ENCODE measurements around the gene PCAT7.
"Not testable (repeated sequence)": the region's sequence is repeated elsewhere in the genome, so short reads cannot be mapped to it uniquely, and the experiment has no call there.

The PCAT7 gene

DNA sequence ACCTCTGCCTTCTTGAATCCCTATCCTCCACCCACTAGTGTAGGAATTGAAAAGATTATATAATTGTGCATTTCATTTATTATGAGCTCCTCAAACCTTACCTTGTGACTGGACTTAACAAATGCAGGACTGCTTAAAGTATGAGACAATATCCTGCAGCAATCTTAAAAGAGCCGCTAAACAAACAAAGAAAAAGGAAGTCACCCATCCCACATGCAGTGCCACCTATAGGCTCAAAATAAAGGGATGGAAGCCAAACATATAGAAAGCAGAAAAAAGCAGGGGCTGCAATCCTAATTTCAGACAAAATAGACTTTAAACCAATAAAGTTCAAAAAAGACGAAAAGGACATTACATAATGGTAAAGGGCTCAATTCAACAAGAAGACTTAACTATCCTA lies 8.7 kb downstream of the PCAT7 start:
- DNase-seq (ENCODE audit: low spot score), result peak; percentile 11

- not testable (repeated sequence) for DNase-seq (ENCODE audit: low spot score)
Measured at GRCh38 chr9:94564279-94564678, 9.4 kb downstream of the PCAT7 start.

DNA sequence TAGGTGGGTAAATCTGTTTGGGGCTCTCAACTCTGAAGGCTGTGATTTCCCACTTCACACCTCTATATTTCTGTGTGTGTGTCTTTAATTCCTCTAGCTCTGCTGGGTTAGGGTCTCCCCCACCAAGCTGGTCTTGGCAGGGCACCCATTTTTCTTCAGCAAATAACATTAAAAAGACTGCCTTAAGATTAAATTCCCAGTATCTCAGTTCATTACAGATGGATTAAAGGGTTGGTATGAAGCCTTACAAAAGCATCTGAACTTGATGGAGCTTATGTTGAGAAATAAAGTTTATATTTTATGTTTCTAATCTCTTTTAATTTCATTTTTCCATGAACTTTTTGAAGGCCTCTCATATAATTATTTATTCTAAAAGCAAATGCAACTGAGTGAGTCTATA lies 11.7 kb downstream of the PCAT7 start:
- DNase-seq (ENCODE audit: low spot score), result no peak

DNA sequence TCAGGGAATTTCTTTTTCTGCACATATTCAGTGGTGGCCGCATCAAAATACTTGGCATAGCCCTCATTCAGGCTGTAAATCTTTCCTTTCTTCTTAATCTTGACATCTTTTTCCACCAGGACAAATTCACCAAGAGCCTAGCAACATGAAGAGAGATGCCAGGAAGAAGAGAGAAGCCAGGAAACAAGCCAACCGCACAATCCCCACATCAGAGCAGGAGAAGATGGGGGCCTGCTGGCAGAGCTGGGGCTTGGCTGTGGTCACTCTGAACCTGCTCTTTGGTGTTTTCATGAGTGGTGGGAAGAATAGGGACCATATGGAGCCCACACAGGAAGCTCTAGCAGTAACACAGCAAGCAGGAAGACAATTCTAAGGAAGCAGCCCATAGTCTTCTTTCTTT lies 12.4 kb downstream of the PCAT7 start:
- DNase-seq (ENCODE audit: low spot score), result no peak

DNA sequence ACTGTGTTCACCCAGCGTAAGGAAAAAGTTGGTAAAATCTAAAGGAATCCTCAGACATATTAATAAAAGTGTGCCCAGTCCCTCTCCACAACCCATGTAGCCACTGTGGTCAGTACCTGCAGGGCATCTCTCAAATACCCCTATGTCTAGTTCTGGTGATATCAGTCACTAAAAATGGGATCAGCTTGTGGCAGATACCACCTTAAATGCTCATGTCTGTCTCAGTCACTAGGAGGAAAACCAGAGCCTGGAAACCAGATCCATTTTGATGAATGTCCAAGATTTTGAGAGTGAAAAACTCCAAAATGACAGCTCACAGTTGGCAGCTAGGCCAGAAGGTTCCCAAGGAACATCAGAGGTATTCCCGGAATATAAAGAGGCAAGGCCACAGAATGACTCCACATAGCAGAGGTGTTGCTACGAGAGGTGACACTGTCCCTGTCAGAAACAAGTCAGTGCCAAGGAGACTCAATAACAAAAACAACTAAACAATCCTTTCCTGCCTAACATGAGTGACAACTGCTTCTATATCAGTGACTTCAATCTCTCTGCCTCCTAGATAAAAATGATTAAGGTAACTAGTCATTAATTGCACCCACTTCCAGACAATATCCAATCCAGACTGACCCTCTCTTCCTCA lies 13.5 kb downstream of the PCAT7 start:
- no peak for DNase-seq (ENCODE audit: low spot score)

DNA sequence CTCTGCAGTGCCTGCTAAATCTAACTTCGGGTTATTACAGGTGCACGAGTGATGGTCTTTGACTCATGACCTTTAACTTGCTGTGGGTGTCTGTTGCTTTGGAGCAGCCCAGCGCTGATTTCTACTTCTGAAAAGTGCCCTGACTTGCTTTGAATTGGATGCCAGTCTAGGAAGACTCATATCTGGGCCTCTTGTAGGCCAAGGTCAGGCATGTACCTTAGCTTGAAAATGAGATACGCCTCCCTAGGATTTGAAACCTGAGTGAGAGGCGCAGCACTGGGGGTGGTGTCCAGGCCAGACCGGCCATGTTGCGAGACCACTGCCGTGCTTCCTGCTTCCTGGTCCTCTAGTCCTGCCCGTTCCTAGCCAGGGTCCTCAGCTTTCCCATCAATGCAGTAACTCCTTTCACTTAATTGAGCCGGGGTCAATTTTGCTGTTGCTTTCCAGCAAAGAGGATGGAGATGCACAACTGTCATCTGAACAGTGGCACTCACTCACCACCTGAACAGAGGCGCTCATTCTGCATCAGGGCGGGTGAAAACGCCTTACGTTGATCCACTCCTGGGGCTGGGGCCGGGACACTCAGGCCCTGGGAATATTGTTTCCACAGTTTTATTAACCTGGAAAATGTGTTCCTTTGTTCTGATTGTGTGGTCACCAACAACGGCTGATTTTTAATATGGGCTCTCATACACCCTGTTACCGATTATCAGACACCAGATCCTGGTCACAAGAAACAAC lies 14.3 kb downstream of the PCAT7 start:
- no peak for DNase-seq (ENCODE audit: low spot score)

GRCh38 chr9:94576131-94576530 lies 21.2 kb downstream of the PCAT7 start:
- no peak for DNase-seq (ENCODE audit: low spot score)

DNA sequence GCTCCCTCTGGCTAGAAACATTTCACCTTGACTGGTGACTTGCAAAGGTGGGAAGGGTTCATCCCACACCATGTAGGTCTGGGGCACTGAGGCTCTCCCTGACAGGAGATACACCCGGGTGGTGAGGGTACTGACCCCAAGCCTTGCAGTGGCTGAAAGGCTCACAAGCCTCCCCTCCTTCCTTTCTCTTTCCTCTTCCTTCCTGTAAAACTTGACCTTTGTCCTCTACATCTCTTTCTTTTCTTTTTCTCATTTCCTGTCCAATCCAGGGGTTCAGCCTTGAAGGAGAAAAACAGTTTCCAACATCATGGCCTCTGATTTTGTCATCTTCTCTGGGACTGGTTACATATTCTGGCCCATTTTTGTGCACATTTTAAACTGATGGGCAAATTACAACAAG lies 22.2 kb downstream of the PCAT7 start:
- no peak for DNase-seq (ENCODE audit: low spot score)

DNA sequence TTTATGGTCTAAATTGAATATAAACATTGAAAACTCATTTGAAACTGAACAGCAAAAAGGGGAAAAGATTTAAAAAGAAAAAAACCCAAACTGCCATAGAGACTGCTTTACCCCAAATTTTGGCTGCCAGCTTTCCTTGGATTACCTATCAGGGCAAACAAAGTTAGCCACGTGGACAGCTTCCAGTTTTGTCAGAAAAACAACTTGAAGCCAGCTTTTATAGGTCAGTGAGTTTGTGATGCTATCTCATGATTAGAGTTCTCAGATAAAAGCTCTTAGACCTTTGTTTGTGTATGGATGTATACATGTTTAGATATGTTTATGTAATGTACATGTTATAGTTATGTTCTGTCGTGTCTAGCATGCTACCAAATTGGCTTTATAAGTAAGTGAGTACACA lies 22.7 kb downstream of the PCAT7 start:
- no peak for DNase-seq (ENCODE audit: low spot score)

DNA sequence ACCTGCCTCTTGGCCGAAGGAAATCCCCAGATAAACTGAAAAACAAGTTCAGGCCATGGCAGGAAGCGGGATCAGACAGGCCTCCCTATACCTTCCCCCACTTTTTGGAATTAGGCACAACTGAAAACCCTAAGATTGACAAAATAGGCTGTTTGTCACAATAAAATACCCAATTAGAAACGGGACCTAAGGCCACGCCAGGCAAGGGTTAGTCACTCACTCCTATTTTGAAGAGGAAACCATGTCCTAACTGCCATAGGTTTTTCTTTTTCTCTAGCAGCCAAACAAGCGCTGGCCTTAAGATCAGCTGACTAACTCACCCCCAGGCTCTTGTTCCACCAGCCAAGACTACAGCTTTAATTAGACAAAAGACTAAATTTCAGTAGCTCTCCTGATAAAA lies 26.8 kb downstream of the PCAT7 start:
- no peak for DNase-seq (ENCODE audit: low spot score)

- no peak for DNase-seq (ENCODE audit: low spot score)
Measured at GRCh38 chr9:94584555-94584954, 29.7 kb downstream of the PCAT7 start.

GRCh38 chr9:94586316-94586715 lies 31.4 kb downstream of the PCAT7 start:
- peak; percentile 8 for DNase-seq (ENCODE audit: low spot score)

- DNase-seq (ENCODE audit: low spot score), result no peak
Measured at GRCh38 chr9:94586814-94587213, 31.9 kb downstream of the PCAT7 start.

DNA sequence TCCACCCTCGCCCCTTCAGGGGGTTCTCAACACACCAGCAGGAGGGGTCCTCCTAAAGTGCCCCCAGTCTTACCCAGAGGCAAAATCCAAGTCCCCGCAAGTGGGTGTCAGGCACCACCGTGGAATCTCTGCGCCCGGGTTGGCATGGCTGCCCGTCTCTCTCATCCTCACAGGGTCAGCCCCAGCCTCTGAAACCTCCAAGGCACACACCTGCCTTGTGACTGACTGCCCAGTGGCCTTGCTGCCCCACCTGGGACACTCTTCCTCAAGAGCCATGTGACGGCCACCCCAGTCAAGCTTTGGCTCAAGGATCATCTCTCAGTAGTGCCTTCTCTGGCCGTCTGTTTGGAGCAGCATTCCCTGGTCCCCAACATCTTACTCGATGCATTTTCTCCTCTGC lies 33.8 kb downstream of the PCAT7 start:
- no peak for DNase-seq (ENCODE audit: low spot score)

GRCh38 chr9:94591046-94591545 lies 36.2 kb downstream of the PCAT7 start:
- DNase-seq (ENCODE audit: low spot score), result not testable (repeated sequence)

- DNase-seq (ENCODE audit: low spot score), result no peak
Measured at GRCh38 chr9:94591876-94592275, 37.0 kb downstream of the PCAT7 start.

GRCh38 chr9:94592683-94593082 lies 37.8 kb downstream of the PCAT7 start:
- not testable (repeated sequence) for DNase-seq (ENCODE audit: low spot score)

DNA sequence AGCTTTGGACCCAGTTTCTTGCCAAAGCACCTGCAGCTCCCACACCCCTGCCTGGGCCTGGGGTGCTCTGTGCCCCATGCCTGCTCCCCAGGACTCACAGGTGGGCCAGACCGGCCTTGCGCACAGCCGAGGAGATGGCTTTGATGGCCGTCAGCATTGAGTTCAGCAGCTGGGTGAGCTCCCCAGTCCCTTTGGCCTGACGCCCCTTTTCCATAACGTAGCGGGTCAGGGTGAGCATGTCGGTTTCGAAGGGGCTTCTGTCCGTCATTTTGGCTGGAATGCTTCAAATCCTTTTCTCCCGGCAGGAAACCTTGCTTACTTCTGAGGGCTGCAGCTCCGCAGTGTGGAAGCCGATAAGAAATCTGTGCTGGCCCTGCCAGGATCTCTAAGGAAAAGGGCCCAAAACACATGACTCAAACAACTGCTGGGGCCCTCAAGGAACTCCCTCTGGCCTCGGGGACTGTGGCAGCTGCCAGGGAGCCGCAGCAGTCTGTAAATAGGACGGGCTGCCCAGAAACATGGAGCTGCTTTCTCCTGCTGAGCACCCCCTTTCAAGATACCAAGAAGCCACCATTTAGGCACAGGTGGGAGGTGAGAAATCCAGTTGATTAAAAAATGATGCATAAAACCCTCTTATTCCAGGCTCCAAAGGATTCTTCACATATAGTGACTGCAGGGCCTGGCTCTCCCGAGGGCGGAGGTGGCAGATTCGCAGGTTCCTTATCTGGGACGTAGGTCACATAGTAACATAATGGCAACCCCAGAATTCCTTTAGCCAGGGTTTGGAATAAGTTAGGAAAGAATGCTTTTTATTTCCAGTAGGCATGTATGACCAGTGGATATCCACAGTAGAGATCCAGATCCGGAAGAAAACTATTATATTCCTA lies 38.8 kb downstream of the PCAT7 start, which contains the start of gene FBP2:
Gene FBP2 (minus strand): TSS at position 366 of the 887 bp plus-strand sequence. CDS start 98 bp downstream, at position 268.
- DNase-seq (ENCODE audit: low spot score), result no peak

DNA sequence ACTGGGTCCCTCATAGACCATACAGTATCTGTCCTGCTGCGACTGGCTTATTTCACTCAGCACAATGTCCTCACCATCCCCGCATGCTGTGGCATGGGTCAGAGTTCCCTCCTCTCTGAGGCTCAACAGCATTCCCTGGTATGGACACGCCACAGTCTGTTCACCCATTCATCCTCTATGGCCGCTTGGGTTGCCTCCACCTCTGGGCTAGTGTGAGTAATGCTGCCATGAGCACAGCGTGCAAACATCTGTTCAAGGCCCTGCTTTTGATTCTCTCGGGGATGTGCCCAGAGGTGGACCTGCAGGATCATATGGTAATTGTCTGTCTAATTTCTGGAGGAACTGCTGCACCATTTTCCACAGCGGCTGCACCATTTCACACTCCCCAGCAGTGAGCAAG lies 44.2 kb downstream of the PCAT7 start:
- no peak for DNase-seq (ENCODE audit: low spot score)

- no peak for DNase-seq (ENCODE audit: low spot score)
Measured at GRCh38 chr9:94600258-94600657, 45.4 kb downstream of the PCAT7 start.

DNA sequence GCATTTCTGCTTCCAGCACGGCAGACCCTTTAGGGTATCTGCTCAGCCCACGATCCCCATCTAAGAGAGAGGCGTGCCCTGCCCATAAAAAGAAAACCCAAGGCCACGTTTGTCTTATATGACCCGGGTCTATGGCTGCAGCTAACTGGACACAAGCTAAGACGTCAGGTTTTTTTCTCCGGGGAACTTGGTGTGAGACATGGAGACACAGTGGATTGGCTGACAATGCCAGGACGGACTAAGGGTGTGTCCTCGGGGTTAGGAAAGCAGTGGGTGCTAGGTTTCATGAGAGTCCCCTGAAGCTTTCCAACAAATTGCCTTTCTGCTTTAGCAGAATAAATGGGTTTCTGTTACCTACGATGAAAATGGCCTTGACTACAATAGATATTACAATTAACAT lies 45.8 kb downstream of the PCAT7 start:
- no peak for DNase-seq (ENCODE audit: low spot score)

- DNase-seq (ENCODE audit: low spot score), result no peak
Measured at GRCh38 chr9:94602666-94603065, 47.8 kb downstream of the PCAT7 start.

Data from NAMALWA (cell line).